Effector CD8-positive, alpha-beta T cell (primary cell): ENCODE data around the gene LIMA1.
"Not testable (repeated sequence)": the region's sequence is repeated elsewhere in the genome, so short reads cannot be mapped to it uniquely, and the experiment has no call there.

Experiments
- DNase-seq: peaks from one replicate; lab custom pipeline; 2025; lab: John Stamatoyannopoulos, UW

The LIMA1 gene

DNA sequence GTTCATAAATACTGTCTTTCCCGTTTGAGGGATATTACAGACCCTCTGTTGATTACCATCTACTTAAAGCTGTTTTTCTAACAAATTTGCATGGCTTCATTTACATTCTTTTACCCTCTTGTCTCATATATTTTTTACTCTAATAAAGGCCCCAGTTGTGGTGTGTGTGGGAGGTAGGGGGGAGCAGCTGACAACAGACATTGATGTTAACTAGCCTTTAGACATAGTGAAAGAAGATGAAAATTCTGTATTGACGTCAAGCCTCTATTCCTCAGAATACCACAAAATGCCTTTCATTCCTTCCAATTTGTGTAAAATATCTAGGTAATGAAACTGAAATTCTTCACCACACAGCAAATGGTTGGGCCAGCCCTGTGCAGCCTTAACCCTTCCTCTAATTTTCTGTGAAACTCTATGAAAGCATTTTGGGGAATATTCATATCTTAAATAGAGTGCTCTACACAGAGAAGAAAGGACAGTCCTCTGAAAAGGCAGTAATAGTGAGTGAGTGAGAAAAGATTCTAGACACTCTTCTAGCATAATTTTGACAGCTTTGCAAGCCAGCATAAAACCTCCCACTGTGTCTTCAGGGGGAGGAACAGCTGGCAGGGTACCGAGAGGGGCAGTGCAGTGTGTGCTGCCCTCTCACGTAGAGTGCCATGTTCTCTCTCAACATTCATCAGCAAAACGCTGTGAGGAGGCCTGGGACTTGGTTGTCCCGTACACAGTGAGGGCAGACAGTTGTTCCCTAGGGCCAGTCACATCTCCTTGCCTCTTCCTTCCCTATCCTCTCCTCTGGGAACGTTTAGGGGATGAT lies 96.0 kb downstream of the LIMA1 start:
- no peak for DNase-seq

DNA sequence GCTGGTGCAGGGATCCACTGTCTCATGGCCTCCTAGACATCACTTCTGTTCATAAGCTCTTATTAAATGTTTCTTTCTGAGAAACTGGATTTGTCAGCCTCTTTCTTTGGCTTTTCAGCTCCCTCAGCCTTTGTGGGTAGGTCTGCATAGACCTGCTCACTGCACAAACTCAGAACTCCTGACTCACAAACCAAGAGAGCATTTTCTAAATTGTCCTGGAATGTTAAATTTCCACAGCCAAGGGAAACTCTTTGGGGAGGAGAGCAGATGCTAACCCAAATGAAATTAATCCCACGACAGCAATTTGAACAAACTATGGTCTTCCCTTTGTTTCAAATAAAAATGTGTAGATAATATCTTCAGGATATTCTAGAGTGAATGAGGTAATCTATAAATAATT lies 96.6 kb downstream of the LIMA1 start:
- no peak for DNase-seq

DNA sequence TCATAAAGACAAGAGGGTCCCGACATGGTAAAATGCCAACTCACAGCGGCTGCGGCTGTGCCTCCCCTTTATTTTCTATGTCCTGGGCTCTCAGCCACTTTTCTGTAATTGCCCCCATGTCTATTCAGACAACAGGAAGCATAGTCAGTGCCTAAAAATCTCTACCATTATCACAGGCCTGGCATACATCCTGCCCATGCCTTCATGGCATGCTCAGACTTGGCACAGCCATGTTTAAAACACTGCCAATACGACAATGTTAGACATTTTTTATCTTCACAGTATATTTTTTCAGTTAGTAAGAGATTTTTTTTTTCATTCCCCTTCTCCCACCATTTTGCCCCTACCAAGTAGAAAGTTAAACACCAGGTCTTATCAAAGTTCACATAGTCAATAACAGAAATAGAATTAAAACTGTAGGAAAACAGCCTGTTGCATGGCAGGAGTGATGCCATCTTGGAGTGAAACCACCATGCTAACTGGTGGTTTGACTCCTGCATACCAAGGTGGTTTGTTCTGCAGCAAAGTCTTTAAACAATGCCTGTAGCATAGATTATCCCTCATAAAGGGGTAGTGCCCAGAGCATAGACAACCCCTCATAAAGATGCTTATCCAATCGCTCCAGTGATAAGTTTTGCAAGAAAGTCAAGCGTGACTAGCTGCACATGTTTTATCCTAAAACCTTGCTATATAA lies 97.2 kb downstream of the LIMA1 start:
- no peak for DNase-seq

DNA sequence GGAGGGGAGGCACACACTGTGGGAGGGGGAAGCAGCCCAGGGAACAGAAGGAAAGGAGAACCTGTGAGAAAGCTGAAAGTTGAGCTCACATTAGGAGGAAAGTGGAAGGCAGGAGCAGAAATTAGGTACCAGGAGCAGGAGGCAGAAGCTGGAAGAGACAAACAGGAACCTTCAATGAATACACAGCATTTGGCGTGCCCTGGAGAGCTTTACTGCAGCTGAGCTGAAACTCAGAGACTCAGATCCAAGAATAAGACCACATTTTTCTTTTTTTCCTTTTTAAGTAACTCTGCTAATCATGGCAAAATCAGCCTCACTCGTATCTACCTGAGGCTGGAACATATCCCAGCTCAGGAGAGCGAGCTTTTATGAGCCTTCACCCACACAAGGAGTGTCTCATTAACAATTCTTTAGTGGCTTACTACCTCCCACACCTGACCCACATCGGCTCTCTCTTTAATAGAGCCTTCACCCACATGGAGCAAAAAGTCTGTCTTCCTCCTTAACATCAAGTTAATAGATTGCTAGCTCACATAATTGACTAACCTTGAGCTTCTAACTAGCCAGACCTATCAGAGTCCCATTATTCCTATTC lies 97.9 kb downstream of the LIMA1 start:
- DNase-seq: no peak

DNA sequence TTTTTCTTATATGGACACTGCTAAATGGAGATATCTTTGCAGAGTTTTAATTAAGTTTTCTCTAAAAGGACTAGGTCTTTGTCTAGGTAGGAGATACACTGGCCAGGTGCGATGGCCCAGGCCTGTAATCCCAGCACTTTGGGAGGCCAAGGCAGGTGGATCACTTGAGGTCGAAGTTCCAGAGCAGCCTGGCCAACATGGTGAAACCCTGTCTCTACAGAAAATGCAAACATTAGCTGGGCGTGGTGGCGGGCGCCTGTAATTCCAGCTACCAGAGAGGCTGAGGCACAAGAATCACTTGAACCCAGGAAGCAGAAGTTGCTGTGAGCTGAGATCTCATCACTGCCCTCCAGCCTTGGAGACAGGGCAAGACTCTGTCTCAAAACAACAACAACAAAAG lies 99.1 kb downstream of the LIMA1 start:
- no peak for DNase-seq

DNA sequence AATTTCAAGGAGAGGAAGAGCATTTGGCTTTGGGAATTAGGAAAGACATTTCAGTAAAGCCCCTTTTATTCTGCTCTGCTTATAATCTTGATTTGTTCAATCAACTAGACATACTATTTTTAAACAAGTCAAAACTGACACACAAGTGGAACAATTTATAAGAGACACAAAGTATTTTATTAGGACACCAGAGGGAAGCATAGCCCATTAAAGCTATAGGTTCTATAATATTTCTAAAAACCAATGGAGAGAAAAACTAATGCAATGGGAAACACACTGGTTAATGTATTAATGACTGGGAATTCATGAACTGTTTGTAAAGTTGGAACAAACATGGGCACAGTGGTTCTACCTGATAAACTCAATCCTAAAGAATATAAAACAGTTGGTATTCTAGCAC lies 100.9 kb downstream of the LIMA1 start:
- DNase-seq: no peak

DNA sequence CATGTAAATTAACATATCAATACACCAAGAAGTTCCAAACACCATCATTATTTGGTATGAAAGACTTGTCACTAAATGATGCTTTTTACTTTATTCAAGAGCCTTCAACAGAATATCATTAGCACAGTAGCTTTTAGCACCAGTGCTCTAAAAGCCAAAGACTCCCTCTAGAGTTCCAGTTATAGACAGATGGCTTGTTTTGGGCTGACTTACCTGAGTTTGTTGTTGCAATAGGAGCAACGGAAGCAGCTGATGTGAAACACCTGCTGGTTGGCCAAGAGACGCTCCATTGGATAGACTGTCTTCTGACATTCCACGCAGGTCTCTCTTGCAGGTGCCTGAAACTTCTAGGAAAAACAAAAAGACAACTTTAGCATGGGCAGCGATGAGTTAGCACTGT lies 101.6 kb downstream of the LIMA1 start:
- DNase-seq: no peak

DNA sequence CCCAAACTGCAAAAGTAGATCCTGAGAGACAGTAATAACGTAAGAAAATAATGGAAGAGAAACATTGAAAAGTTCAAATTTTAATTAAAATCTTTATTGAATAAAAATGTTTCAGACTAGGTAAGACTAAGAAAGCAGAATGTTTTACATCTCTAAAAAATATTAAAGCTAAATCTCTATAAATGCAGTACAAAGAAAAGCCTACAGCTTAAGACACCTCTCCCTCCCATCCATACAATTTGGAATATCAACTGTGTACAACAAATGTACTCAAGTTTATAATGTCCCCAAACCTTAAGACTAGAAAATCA lies 107.6 kb downstream of the LIMA1 start:
- no peak for DNase-seq

DNA sequence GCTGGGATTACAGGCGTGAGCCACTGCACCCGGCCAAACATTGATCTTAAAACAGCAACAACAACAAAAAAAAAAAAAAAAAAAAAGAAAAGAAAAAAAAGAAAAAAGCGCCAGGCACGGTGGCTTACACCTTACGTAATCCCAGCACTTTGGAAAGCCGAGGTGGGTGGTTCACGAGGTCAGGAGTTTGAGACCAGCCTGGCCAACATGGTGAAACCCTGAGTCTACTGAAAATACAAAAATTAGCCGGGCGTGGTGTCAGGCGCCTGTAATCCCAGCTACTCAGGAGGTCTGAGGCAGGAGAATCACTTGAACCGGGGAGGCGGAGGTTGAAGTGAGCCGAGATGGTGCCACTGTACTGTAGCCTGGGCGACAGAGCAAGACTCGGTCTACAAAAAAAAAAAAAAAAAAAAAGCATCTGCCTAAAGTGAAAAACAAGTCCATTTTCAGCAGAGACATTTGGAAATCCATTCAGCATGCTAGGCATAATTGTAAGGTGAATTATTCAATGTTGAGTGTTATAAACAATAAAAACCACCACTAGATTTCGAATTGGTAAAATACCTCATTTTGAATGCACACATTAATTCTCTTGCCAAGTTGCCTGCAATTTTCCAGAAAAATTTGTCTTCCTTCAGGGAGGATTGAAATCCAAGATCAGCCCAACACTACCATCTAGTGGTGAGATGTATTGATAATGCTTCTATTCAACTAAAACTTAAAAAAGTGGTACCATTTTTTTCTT lies 108.2 kb downstream of the LIMA1 start:
- no peak for DNase-seq

DNA sequence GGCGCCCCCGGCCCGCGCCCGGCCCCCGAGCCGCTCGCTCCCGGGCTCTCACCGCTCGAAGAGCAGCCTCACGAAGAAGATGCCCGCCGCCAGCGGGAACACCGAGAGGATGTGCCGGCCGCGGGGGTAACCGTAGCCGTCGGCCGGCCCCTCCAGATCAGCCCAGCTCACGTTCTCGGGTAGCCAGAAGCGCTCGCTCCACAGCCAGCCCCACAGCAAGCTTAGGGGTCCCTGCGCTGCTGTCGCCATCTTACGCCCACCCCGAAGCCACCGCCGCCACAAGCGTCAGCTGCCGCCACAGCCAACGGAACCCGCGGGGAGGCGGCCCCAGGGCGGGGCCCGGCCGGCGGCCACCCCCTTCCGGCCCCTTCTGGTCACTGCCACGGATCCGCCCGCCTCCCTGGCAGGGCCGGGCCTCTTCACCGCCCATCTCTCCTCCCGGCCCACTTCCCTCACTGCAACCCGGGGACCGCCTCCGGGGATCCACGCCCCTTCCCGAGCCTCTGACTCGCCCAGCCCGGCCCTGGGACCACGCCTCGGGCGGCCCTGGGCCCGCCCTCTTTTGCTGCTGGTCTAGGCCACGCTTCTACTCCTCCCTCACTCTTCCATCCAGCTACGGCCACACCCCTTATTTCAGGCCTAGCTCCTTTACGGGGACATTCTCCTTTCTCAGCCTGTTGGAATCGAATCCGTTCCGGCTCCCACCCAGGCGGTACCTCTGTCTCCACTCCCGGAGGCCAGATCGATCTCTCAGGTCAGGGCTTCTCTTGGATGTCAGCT lies 116.1 kb downstream of the LIMA1 start, which contains the start of gene CERS5:
Gene CERS5 (minus strand): TSS at position 321 of the 780 bp plus-strand sequence. CDS start 72 bp downstream, at position 249.
- peak; percentile 92 for DNase-seq

DNA sequence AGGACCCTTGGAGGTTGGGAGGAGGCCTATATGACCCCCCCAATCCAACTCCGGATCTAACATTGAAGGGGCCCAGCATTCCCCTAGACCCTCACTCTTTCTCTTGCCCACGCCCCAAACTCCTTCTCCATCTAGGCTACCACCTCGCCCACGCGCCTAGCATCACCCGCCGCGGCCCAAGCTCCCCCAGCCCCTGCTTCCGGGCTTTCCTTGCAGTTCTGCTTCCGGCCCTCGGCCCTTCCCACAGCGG lies 116.6 kb downstream of the LIMA1 start:
- peak; percentile 15 for DNase-seq

DNA sequence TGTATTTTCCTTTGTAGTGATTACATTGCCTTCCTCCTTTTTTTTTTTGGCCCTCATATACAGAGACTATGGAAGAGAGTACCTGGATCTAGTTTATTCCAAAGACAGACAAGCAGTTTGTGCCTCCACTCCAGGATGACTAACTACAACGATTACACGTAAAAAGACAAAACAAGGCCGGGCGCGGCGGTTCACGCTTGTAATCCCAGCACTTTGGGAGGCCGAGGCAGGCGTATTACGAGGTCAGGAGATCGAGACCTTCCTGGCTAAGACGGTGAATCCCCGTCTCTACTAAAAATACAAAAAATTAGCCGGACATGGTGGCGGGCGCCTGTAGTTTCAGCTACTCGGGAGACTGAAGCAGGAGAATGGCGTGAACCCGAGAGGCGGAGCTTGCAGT lies 118.4 kb downstream of the LIMA1 start:
- DNase-seq: no peak

DNA sequence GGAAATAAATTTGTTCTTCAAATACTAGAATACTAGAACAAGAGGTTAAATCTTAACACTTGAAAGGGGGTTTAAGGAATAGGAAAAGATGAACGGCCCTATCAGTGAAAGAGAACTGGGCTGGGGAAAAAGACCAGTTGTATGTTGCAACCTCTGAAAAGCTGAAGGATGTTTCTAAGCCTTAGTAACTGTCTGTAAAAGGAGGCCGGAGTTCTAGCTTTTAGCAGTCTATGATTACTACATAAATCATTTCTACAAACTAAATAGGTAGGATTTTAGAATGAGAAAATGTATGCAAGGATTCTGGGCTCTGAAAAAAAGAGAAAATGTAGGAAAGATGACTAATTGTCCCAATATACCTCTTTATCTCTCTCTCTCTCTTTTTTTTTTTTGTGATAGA lies 121.1 kb downstream of the LIMA1 start:
- no peak for DNase-seq

DNA sequence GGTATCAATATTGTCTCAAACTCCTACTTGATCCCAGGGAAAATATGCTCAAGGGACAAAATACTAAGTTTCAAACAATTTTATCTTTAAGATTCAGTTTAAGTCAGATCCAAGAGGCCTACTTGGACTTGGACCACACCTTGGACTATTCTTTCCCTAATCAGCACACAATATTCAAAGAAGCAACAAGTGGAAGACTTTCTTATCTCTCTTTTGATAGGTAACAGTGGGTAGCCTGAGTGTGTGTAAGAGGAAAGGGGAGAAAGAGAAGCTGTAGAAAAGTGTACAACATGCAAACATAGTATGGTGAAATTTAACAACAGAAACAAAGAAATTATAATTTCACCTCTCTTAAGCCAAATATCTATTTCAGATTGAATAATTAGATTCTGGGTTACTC lies 122.7 kb downstream of the LIMA1 start:
- DNase-seq: no peak

DNA sequence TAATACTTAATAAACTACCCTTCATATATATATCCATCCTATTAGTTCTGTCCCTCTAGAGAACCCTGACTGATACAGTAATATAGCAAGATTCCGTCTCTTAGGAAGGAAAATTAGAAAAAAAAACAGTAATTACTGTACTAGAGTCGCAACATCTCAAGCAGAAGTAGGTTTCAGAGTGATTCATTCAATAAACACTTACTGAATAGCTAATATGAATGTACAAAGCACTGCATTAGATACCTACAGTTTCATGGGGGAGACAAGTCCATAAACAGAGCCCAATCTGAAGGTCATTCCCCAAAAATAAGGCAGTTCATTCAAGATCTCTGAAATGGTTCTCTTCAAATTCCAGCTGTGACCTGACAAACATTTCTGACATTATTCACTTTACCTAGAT lies 126.1 kb downstream of the LIMA1 start:
- DNase-seq: no peak

DNA sequence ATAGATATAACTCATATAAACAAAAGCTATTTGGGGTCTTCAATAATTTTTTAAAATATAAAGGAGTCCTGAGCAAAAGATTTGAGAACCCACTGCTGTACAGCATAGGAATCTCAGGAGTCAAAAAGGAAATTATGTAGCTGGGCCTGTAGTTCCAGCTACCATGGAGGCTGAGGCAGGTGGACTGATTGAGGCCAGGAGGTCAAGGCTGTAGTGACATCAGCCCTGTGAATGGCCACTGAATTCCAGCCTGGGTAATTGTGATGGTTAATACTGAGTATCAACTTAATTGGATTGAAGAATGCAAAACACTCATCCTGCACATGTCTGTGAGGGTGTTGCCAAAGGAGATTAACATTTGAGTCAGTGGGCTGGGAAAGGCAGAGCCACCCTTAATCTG lies 126.7 kb downstream of the LIMA1 start:
- no peak for DNase-seq

DNA sequence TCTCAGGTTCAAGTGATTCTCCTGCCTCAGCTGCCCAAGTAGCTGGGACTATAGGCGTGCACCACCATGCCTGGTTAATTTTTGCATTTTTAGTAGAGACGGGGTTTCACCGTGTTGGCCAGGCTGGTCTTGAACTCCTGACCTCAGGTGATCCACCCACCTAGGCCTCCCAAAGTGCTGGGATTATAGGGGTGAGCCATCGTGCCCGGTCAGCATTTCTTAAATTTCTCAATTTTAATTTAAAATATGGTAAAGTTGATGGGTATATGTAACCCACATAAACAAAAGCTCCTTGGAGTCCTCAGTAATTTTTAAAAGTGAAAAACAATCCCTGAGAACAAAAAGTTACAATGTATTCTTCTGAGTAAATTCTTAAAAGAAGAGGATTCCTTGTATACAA lies 128.4 kb downstream of the LIMA1 start:
- not testable (repeated sequence) for DNase-seq

DNA sequence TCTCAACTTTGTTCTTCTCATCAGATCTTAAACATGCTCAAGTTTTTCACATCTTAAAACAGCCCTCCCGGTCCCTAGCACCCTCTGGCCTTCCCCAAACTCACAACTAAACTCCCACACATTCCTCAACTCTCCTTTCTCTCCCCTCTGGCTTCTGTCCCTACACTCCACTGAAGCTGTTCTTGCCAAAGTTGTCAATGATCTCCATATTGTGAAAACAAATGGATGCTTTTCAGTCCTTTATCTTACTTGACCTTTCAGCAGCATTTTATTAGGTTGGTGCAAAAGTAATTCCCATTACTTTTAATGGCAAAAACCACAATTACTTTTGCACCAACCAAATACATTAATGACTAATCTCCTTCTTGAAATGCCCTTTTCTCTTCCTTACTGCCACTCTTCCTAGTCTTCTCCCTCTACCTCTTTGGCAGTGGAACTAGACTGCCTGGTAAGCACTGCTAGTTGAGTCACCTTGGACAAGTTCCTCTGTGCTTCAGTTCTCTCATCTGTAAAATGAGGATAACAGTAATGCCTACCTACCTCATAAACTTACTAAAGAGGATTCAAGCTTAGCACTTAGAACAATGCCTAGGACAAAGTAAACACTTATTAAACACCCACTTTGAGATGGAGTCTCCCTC lies 132.2 kb downstream of the LIMA1 start:
- no peak for DNase-seq

DNA sequence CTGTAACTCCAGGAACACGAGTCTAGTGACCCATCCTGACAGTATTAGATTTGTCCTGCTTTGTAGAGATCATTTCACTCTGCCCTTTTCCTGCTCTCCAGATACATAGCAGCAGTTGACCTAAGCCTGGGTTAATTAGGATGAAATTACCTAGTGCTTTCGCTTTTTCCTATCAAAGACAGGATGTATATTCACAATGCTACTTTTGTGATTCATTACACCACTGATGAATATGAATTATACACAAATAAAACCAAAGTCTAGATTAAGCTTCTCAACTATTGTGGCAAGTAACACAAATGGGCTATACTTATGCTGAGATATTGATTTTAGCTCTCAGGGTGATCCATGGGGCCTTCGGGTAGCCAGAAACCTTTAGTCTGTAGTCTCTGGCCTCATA lies 134.0 kb downstream of the LIMA1 start:
- no peak for DNase-seq

DNA sequence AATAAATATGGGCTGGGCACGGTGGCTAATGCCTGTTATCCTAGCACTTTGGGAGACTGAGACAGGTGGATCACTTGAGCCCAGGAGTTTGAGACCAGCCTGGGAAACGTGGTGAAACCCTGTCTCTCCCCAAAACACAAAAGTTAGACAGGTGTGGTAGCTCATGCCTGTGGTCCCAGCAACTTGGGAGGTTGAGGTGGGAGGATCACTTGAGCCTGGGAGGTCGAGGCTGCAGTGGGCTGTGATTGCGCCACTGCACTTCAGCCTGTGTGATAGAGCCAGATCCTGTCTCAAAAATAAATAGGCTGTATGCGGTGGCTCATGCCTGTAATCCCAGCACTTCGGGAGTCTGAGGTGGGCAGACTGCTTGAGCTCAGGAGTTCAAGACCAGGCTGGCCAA lies 135.3 kb downstream of the LIMA1 start:
- not testable (repeated sequence) for DNase-seq

DNA sequence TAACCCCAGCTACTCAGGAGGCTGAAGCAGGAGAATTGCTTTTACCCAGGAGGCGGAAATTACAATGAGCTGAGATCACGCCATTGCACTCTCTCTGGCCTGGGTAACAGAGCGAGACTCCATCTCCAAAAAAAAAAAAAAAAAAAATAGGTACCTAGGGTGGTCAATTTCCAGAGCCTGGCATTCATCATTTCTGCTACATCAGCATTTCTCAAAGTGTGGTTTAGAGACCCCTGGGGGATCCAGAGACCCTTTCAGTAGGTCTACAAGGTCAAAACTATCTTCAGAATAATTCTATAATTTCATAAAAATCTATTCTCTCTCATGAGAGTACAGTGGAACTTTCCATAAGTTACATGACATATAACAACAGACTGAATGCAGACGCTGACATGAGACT lies 136.0 kb downstream of the LIMA1 start:
- no peak for DNase-seq

DNA sequence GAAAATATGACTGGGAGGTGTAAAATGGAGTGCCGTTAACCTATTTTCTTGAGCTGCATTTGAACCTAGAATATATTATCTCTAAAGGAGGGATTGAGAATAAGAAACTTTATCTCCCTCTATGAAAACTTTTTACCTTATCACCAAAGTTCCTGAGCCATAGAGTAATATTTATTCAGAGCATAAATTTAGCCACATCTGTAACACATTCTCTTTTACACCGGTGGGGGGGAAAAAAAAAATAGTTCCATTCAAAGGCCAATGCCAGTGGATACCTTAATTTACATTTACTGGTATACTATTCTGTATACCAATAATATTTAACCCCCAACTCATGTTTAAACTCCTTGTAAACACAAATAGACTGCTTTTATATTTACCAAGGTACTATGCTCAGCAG lies 137.9 kb downstream of the LIMA1 start:
- no peak for DNase-seq
